NCI-H526 treated with DMSO at 0.1 percent for 48 hours (cell line): ENCODE results near the gene CD5L.

ENCODE experiments used
- DNase-seq: peaks from one replicate; lab custom pipeline; 2025; lab: John Stamatoyannopoulos, UW

CD5L gene

GRCh38 chr1:157813269-157813668 is 28.3 kb downstream of the CD5L start:
- no peak for DNase-seq

GRCh38 chr1:157806431-157807149 is 35.0 kb downstream of the CD5L start:
- no peak for DNase-seq

DNA sequence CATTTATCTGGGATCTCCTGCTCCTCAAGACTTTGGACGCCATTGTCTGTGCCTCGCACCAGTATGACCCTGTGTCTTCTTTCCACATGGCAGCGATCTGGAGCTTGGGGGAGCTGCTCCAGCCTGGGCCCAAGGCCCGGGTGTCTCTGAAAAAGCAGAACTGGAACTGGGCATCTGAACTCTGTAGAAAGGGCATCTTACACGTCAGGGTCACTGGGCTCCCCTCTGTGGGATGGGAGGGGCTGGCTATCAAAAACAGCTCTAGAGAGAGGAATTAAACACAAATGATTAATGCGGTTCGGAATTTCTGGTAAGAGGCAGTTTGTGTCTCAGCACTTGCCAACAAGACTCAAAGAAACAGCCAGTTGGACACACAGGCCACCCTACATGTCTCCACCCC is 37.8 kb downstream of the CD5L start:
- DNase-seq: no peak

GRCh38 chr1:157799996-157800395 is 41.6 kb downstream of the CD5L start:
- no peak for DNase-seq

GRCh38 chr1:157798211-157798610 is 43.4 kb downstream of the CD5L start:
- no peak for DNase-seq

DNA sequence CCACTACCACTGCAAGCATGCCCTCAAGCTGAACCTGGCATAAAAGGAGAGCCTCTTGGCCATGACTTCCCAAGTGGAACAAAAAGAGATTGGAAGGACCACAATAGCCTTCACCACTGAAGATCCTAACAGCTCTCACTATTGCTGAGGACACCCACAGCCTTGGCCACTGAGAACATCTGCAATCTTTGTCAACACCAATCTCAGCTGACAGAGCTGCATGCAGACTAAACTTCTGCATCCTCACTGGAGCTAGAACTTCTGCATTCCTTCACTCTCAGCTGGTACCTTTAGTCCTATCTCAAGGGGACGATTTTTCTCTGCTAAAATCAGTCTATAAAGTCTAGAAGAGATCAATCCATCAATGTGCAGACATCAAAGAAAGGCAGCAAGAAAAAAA is 56.4 kb downstream of the CD5L start:
- no peak for DNase-seq

GRCh38 chr1:157784801-157785200 is 56.8 kb downstream of the CD5L start:
- DNase-seq: no peak

DNA sequence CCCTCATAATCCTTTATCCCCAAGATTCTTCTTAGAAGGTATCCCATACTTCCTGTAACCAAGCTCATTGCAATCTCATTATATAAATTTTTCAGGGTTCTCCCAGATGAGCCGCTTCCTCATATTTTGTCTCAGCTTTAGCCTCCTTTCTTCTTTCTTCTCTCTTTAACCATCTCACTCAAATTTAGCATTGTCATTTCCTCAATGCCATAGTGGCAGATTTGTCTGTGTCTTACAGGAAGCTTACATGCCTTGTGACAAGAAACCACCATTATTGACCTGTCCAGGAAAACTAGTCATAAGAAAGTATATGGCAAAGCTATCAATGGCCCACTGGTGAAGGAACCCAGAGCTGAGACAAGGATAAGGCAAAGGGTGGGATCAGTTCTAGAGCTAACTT is 58.7 kb downstream of the CD5L start:
- no peak for DNase-seq

GRCh38 chr1:157781048-157781447 is 60.6 kb downstream of the CD5L start:
- no peak for DNase-seq
